Aorta (tissue), 5 donors: Measurements from ENCODE around the gene DTWD2. TPM values are rescaled to one million over a fixed set of nuclear protein-coding genes. Genes with fewer than 3 reads are reported as not detected.
"Not testable (repeated sequence)": the region's sequence is repeated elsewhere in the genome, so short reads cannot be mapped to it uniquely, and the experiment has no call there.

Experiments used
- ATAC-seq: fragments of 200-7000 bp; cut with Tn5 transposase; one replicate; pipeline ENCODE4 v1.9.1; 2022; ENCODE audit warnings: moderate library complexity; ENCODE audit not compliant: low FRiP score
- DNase-seq, 2 donors: peaks; one replicate each; pipeline ENCODE4 v3.0.0-alpha.2; 2020
- H3K27ac ChIP-seq, 2 donors: one replicate each; pipeline ENCODE4 v1.5.1; 2013; ENCODE audit warnings: low read length in 2 of 2, mild to moderate bottlenecking in 2 of 2, moderate library complexity in 2 of 2, control low read depth in 1 of 2, inconsistent platforms in 1 of 2, low read depth in 1 of 2
- H3K27me3 ChIP-seq, 2 donors: one replicate each; pipeline ENCODE4 v1.6.1; 2013; ENCODE audit warnings: control low read depth in 1 of 2, low read length in 1 of 2, mild to moderate bottlenecking in 1 of 2, moderate library complexity in 1 of 2; ENCODE audit not compliant: insufficient read depth in 2 of 2, control insufficient read depth in 1 of 2
- H3K36me3 ChIP-seq, 2 donors: one replicate each; pipeline ENCODE4 v1.6.1; 2013; ENCODE audit warnings: control low read depth in 1 of 2, low read length in 1 of 2, mild to moderate bottlenecking in 1 of 2; ENCODE audit not compliant: insufficient read depth in 2 of 2, control insufficient read depth in 1 of 2
- H3K4me1 ChIP-seq, 2 donors: one replicate each; pipeline ENCODE4 v1.6.1; 2013; ENCODE audit warnings: low read length in 2 of 2, control low read depth in 1 of 2, mild to moderate bottlenecking in 1 of 2, moderate library complexity in 1 of 2; ENCODE audit not compliant: insufficient read depth in 2 of 2, control insufficient read depth in 1 of 2
- H3K4me3 ChIP-seq, 2 donors: one replicate each; pipeline ENCODE4 v1.5.1; 2013; ENCODE audit warnings: low read length in 2 of 2, control low read depth in 1 of 2, mild to moderate bottlenecking in 1 of 2
- H3K9me3 ChIP-seq: one replicate; pipeline ENCODE4 v1.6.1; 2013; ENCODE audit warnings: mild to moderate bottlenecking, low read length; ENCODE audit not compliant: control insufficient read depth
- WGBS, 2 donors: extraction: QIAGEN DNeasy Blood & Tissue Kit; methylation state at CpG; one replicate each; pipeline ENCODE4 v1.1.7; 2013; 5-methylcytosine and 5-hydroxymethylcytosine counted together
- intact Hi-C, 2 donors: fragments of 100-400 bp; cut with DNase I; formaldehyde crosslinking; loops; one replicate each; pipeline versions ENCODE4 v1.14.2 to v1.15.0; 2022
- polyA plus RNA-seq, 2 donors: library from polyadenylated mRNA; stranded (reverse); fragments of 200-250 nt; gene quantifications; one replicate each; pipeline ENCODE4 v1.2.3, GENCODE V29; 2013
- total RNA-seq, 2 donors: library from RNA; stranded (reverse); fragmentation: NEBNext Ultra II Directional; extraction: Animal tissue kit (Norgen Biotek cat#: 25700); gene quantifications; one replicate each; pipeline ENCODE4 v1.2.1, GENCODE V29; 2021
- donor health status: healthy with polysubstance abuse.
- donor health status: Bipolar disorder and iron deficiency.
- donor health status: DM: no; HTN: no; CAD: no.
- donor health status: DM: no; HTN: no; CAD: no.
- donor health status: DM: yes; HTN: yes; CAD: no.

DTWD2 gene
- total and polyA plus RNA-seq, 4 donors = 0.88 to 6.3 (median 2.8) TPM

DNA sequence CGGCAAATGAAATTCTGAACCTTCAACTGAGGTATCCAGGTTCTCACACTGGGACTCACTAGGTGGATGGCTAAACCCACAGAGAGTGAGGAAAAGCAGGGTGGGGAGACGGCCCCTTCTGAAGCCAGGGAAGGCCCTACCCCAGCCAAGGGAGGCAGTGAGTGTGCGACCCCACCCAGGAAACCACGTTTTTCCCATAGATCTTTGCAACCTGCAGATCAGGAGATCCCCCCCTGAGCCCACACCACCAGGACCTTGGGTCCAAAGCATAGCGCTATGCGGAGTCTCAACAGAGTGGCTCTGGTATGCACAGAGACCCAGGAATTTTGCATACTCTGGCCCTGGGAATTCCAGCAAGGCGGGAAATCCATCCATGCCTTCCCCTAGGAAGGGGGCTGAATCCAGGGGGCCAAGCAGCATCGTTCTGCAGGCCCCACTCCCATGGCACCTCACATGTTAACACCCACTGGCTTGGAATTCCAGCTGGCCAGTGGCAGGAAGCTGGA lies 19.9 kb downstream of the DTWD2 start:
- WGBS, 2 donors = 88 to 91% methylated on average over 8 of the region's 8 CpGs
- no peak overlapping the region for H3K27ac ChIP-seq

DNA sequence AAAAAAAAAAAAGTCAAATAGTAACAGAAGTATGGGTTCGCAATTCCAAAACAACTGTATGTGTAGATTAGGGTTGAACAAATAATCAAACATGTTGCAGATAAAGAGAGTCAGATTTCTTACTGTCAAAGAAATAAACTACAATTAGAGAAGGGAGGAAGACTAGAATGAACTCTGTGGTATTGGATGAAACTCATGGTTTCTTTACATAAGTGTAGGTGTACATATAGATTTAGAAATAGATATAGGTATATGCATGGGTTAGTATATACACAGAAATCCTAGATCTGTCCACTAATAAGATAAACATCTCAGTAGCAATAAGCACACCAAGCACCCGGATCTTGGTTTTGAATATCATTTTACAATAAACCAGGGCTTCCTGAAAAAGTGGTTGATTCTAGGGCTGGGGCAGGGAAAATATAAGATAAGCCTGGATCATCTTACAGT lies 21.3 kb downstream of the DTWD2 start:
- Histone ChIP-seq H3K4me3 (no peak overlapping the region), H3K27ac (no peak overlapping the region), H3K9me3 (no peaks in the 10 kb centered on the region), H3K36me3 (no peaks in the 10 kb centered on the region), H3K27me3 (no peaks in the 10 kb centered on the region), H3K4me1 (no peaks in the 10 kb centered on the region)
- 90 to 93% methylated on average over 2 of the region's 2 CpGs for WGBS, 2 donors
- DNase-seq = no peak
- no peak for ATAC-seq
- intact Hi-C loops = no loop called here

More for the DNA sequence above, 19.9 kb downstream of the DTWD2 start:
- no peak for ATAC-seq
- no peaks in the 10 kb centered on the region for H3K36me3 ChIP-seq
- no peak overlapping the region for H3K4me3 ChIP-seq
- H3K4me1 ChIP-seq = no peaks in the 10 kb centered on the region
- H3K9me3 ChIP-seq = no peaks in the 10 kb centered on the region
- intact Hi-C loops = no loop called here
- DNase-seq = no peak
- no peaks in the 10 kb centered on the region for H3K27me3 ChIP-seq

DNA sequence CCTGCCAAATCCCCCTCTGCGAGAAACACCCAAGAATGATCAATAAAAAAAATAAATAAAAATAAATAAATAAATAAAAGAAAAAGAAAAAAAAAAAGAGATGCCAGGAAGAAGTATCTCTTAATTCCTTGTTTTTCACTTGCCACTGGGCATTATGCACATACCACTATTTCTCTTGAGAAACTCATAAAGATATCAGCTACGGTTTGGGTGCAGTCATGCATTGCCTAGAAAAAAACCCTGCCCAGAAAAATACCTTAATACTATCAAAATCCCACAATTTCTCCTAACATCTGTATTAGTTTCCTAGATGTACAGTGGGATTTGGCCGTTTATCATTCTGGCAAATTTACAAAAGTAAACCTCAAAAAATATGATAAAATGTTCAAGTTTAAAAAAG lies 22.5 kb downstream of the DTWD2 start:
- no peaks in the 10 kb centered on the region for H3K4me1 ChIP-seq
- ATAC-seq (no peak), DNase-seq (no peak)
- intact Hi-C loops = no loop called here
- no peak overlapping the region for H3K4me3 ChIP-seq
- H3K9me3 ChIP-seq = no peaks in the 10 kb centered on the region
- H3K27ac ChIP-seq = no peak overlapping the region
- WGBS, 2 donors = 87 to 88% methylated on average over 3 of the region's 3 CpGs
- no peaks in the 10 kb centered on the region for H3K27me3 ChIP-seq
- H3K36me3 ChIP-seq = no peaks in the 10 kb centered on the region

DNA sequence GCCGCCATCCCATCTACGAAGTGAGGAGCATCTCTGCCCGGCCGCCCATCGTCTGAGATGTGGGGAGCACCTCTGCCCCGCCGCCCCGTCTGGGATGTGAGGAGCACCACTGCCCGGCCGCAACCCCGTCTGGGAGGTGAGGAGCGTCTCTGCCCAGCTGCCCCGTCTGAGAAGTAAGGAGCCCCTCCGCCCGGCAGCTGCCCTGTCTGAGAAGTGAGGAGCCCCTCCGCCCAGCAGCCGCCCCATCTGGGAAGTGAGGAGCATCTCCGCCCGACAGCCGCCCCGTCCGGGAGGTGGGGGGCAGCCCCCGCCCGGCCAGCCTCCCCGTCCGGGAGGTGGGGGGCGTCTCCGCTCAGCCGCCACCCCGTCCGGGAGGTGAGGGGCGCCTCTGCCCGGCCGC lies 23.4 kb downstream of the DTWD2 start:
- DNase-seq, ATAC-seq, H3K4me1 ChIP-seq, H3K36me3 ChIP-seq, H3K4me3 ChIP-seq, intact Hi-C loops, H3K9me3 ChIP-seq, H3K27ac ChIP-seq, H3K27me3 ChIP-seq: not testable (repeated sequence)
- 98% methylated on average over 29 to 34 of the region's 34 CpGs for WGBS, 2 donors

DNA sequence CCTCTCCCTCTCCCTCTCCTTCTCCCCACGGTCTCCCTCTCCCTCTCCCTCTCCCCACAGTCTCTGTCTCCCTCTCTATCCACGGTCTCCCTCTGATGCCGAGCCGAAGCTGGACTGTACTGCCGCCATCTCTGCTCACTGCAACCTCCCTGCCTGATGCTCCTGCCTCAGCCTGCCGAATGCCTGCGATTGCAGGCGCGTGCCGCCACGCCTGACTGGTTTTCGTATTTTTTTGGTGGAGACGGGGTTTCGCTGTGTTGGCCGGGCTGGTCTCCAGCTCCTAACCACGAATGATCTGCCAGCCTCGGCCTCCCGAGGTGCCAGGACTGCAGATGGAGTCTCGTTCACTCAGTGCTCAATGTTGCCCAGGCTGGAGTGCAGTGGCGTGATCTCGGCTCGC lies 24.0 kb downstream of the DTWD2 start:
- ATAC-seq, intact Hi-C loops, H3K4me3 ChIP-seq, DNase-seq, H3K36me3 ChIP-seq, H3K4me1 ChIP-seq, H3K9me3 ChIP-seq, H3K27me3 ChIP-seq, H3K27ac ChIP-seq: not testable (repeated sequence)
- WGBS, 2 donors = 94 to 96% methylated on average over 20 to 22 of the region's 22 CpGs

DNA sequence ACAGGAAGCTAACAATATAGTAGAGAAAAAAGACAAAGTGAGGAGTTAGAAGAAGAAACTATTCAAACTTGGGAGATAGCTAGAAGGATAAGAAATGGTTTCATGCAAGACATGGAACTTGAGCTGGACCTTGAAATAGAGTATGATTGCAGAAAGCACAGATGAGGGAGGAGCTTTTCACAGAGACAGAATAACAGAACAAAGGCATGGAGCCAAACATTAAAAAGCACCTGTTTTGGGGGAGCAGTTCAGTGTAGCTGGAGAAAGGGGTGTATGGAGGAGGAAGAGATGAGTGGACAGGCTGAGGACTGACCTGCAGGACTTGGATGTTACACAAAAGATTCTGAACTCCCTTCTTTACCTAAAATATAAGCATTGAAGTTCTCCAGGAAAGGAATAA lies 25.2 kb downstream of the DTWD2 start:
- H3K36me3 ChIP-seq = no peaks in the 10 kb centered on the region
- no peaks in the 10 kb centered on the region for H3K9me3 ChIP-seq
- no peak overlapping the region for H3K4me3 ChIP-seq
- H3K4me1 ChIP-seq = no peaks in the 10 kb centered on the region
- intact Hi-C loops = no loop called here
- no peak for DNase-seq
- H3K27me3 ChIP-seq = no peaks in the 10 kb centered on the region
- ATAC-seq = no peak
- no peak overlapping the region for H3K27ac ChIP-seq

DNA sequence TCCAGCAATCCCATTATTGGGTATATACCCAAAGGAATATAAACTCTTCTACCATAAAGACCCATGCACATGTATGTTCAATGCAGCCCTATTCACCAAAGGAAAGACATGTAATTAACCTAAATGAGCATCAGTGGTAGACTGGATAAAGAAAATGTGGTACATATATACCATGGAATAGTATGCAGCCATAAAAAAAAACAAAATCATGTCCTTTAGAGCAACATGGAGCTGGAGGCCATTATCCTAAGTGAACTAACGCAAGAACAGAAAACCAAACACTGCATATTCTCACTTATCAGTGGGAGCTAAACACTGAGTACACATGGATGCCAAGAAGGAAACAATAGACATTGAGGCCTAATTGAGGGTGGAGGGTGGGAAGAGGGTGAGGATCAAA lies 27.8 kb downstream of the DTWD2 start:
- ATAC-seq (no peak), DNase-seq (no peak)
- Histone ChIP-seq H3K4me1 (no peaks in the 10 kb centered on the region), H3K36me3 (no peaks in the 10 kb centered on the region), H3K27ac (no peak overlapping the region), H3K27me3 (no peaks in the 10 kb centered on the region), H3K4me3 (no peak overlapping the region), H3K9me3 (no peaks in the 10 kb centered on the region)
- intact Hi-C loops = no loop called here
- WGBS, 2 donors = 100% methylated on average over 1 of the region's 1 CpG

DNA sequence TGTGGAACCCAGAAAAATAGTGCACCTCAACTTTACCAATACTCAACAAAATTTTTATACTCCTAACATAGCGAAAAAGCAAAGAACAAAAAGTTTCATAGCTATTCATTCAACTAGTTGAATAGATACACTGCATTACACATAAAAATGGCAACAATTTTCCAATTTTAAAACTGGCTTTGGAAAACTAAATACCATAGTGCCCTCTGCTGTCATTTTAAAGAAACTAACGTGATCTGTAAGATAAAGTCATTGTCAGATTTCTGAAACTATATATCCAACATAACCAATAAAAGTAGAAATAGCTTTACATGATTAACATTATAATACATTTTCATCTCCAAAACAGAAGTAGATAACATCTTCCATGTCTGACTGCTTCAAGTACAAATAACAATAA lies 31.6 kb downstream of the DTWD2 start:
- ATAC-seq = no peak
- no peak overlapping the region for H3K4me3 ChIP-seq
- intact Hi-C loops = no loop called here
- no peak overlapping the region for H3K27ac ChIP-seq
- 45 to 47% methylated on average over 2 of the region's 2 CpGs for WGBS, 2 donors
- H3K27me3 ChIP-seq = no peaks in the 10 kb centered on the region
- H3K9me3 ChIP-seq = no peaks in the 10 kb centered on the region
- H3K36me3 ChIP-seq = no peaks in the 10 kb centered on the region
- DNase-seq = no peak
- H3K4me1 ChIP-seq = no peaks in the 10 kb centered on the region

DNA sequence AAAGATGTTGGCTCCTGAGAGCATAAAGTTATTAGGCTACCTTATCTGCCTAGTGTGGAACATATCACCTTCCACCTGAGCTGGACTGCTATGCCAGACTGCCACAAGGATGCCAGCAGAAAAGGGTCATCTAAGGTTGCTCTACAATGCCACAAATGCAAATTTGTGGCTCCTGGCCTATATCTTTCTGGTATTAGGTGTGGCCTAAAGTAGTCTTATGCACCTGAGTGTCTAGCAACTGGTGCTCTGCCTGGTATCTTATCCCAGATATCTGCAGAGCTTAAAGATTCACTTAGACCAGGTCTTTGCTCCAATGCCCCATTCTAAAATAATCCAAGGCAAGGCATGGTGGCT lies 34.7 kb downstream of the DTWD2 start:
- Histone ChIP-seq H3K36me3 (no peaks in the 10 kb centered on the region), H3K27me3 (no peaks in the 10 kb centered on the region), H3K4me1 (no peaks in the 10 kb centered on the region), H3K9me3 (no peaks in the 10 kb centered on the region), H3K27ac (no peak overlapping the region), H3K4me3 (no peak overlapping the region)
- intact Hi-C loops = no loop called here
- ATAC-seq (no peak), DNase-seq (no peak)
